ENCODE measurements around the gene HOXC13.

The HOXC13 gene

DNA sequence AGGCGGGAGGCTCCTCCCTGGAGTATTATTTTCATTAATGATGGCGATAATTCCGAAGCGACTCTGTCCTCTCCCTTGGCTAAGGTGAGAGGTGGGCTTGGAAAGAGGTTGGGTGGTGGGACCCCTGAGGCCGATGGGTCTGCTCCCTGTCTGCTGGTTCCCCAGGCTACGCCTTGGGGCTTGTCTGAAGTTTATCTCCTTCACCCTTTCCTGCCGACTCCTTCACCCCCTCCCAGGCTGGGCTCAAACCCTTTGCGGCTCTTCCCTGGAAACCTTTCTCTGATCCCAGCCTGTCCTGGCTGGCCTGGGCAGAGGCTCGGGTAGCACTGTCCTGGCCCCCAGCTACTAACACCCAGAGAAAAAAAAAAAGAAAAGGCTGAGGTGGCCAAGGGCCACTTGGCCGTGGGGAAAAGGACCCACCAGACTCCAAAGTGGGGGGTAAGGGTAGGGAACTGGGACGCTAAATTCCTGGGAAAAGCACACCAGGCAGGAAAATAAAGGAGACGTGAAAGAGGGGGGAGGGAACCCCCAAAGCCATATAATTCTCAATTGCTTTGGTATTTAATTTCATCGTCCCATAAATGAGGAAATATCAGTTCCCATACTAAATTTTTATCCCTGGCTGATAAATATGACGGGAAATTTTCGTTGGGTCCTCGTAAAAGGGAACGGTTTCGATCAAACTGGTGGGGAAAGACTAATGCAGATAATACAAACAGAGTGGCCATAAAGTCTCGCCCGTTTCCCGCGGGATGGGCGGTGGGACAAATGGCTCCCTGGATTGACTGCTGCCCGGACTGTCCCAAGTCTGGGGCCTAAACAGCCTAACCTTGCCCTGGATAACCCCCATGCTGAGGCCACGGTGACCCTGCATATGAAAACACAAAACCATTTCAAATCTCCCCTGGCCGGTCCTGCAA lies 44.3 kb downstream of the HOXC13 start:
- FAIRE-seq = no peak

DNA sequence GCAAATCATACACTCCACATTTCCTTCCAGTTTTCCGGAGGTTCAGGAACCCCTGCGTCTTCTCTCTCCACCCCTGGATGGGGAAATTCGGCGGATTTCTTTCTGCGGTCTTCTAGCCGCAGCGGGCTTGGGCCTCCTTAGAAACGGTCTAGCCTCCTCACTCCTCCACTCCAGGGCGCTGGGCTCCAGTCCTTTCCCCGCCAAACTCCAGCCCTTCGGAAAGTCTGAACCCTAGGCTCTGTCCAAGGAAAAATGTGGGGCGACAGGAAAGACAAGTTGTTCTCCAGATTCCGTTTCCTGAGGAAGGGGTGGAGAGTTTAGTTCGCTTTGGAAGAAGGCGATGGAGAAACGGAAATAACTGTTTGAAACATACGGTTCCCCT lies 44.9 kb downstream of the HOXC13 start:
- FAIRE-seq = no peak

DNA sequence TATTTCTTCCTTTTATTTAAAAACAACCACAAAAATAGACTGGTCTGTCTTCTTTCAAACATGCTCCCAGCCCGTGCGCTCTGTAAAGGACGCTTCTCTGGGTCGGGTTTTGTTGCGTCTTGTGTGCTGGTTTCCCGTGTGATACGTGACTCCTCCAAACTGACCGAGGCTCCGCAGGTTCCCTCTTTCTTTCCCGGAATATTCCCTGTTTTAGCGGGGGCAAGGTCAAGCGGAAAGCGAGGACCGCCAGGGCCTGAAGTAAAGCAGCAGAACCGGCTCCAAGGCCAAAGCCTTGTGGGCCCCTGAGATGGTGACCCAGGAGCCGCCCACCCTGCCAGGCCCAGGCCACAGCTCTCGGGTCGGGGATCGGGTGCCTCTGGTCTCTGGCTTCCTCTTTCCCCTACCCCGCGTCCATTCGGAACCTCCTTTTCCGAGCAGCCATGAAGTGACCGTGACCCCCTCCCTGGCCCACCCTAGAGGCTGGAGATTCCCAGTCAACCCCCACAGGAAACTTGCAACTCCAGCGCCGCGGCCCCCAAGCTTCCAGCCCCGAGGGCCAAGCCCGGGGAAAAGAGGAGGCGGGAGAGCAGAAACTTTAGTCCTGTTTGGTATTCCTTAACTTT lies 45.4 kb downstream of the HOXC13 start:
- no peak for FAIRE-seq

DNA sequence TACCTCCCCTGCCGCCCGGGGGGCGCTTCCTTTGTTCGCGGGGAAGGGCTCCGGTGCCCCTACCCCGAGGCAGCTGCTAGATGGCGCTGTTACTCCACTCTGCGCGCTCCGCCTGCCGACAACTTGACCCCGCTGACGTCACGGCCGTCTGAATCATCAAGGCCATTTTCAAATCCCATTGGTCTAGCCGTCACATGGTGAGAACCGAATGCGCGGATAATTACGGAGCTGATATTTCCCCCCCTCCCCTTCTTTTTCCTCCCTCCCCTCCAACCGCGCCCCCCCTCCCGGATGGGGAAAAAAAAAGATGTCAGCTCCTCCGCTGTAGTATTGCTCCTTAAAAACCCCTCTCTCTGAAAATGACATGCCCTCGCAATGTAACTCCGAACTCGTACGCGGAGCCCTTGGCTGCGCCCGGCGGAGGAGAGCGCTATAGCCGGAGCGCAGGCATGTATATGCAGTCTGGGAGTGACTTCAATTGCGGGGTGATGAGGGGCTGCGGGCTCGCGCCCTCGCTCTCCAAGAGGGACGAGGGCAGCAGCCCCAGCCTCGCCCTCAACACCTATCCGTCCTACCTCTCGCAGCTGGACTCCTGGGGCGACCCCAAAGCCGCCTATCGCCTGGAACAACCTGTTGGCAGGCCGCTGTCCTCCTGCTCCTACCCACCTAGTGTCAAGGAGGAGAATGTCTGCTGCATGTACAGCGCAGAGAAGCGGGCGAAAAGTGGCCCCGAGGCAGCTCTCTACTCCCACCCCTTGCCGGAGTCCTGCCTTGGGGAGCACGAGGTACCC lies 46.5 kb downstream of the HOXC13 start, which contains the start of gene HOXC10:
HOXC10 (plus strand) TSS at position 246 of the 791 bp plus-strand sequence; CDS start at position 360, 114 bp downstream.
- no peak for FAIRE-seq

- no peak for FAIRE-seq
Observed at GRCh38 chr12:53985692-53985993, 47.0 kb downstream of the HOXC13 start.

DNA sequence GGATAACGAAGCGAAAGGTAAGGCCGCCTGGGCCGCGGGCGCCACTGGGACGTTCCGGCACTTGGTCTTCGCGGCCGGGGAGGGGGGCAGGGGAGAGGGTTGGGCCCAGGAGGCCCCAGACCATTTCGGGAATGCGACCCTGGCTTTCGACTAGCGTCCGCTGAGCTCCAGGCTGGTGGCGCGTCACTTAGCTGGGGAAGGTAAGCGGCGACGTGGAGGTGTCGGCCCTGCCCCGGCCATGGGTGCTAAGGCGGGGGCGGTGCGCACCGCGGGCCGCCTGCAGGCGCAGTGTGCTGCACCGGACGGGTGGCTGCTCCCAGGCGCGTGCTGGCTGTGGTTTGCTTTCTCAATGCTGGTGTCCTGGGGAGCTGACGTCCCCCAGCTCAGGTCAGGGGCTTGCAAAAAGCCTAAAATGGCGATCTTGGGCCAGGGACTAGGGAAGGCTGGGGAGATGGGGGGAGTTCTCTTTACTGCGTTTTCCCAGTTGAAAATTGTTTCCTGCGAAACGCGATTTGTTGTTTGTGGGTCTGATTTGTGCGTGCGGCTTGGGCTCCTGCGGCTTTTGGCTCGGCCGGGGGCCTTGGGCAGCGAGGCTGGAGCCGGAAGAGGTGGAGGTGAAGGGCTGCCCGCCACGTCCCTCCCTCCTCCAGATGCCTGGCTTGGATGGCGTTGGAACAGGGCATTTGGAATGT lies 47.5 kb downstream of the HOXC13 start:
- no peak for FAIRE-seq

- no peak for FAIRE-seq
Observed at GRCh38 chr12:53986686-53987483, 48.3 kb downstream of the HOXC13 start.

DNA sequence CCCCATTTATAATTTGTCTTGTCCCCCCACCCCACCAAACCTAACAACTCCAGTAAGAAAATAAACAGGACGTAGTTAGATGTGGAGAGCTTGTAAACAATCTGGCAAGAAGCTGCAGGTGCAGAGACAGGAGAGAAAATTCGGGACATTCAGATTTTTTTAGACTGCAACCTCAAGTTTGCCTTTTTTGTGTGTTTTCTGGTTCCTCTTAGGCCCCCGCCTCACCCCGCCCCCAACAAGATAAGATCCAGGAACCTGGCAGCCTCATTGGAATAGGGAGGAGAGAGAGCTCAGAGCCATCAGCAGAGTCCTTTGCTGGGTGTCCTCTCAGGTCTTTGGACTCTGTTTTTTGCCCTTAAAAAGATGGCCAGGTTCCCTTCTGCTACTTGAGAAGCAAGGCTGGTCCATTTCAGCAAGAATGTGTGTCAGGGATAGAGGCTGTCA lies 49.2 kb downstream of the HOXC13 start:
- no peak for FAIRE-seq

DNA sequence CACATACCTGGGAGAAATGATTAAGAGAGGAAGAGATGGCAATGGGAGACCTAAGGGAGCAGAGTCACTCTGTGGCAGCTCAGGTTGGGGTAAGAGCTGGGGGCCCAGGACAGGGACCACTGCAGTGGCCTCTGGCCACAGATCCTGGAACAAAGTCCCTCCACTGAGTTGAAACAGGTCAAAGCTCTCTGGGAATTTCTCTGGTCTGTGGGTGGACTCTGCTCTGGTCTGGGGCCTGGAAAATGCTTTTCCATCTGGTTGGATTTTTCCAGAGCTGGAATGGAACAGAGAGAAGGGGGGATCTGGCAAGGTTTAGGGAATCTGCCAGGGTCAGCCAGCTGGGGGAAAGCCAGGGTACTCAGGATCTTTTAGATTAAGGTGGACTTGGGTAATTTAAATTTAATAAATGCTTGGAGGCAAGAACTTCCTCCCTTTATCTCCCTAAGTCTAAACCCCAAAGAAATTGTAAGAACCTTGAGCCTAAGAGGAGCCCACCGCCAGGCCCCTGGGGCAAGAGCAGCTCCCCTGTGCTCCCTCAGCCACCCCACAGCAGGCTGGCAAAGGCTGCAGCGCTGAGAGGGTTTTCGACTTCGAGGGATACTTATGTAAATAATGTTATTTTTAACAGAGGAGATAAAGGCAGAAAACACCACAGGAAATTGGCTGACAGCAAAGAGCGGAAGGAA lies 50.1 kb downstream of the HOXC13 start:
- FAIRE-seq = no peak

DNA sequence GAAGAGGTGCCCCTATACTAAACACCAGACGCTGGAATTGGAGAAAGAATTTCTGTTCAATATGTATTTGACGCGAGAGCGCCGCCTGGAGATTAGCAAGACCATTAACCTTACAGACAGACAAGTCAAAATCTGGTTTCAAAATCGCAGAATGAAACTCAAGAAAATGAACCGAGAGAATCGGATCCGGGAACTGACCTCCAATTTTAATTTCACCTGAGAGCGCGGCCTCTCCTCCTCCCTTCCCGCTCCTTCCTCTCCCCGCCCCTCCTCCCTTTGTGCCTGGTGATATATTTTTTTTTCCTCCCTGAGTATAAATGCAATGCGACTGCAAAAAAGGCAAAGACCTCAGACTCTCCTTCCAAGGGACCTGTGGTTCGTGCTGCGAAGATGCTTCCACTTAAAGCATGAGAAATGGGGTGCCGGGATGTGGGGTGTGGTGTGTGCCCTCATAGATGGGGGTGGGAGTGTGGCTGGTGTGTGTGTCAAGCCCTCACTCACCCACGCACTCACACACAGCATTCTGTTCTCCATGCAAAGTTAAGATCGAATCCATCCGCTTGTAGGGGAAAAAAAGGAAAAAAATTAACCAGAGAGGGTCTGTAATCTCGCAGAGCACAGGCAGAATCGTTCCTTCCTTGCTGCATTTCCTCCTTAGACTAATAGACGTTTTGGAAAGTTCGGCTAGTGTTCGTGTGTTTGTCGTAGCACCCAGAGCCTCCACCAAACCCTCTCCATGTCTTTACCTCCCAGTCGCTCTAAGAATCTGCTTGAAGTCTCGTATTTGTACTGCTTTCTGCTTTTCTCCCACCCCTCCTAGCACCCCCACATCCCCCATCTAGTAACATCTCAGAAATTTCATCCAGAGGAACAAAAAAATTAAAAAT lies 50.8 kb downstream of the HOXC13 start:
- FAIRE-seq = no peak

GRCh38 chr12:53990311-53991076 lies 51.9 kb downstream of the HOXC13 start:
- FAIRE-seq = no peak

DNA sequence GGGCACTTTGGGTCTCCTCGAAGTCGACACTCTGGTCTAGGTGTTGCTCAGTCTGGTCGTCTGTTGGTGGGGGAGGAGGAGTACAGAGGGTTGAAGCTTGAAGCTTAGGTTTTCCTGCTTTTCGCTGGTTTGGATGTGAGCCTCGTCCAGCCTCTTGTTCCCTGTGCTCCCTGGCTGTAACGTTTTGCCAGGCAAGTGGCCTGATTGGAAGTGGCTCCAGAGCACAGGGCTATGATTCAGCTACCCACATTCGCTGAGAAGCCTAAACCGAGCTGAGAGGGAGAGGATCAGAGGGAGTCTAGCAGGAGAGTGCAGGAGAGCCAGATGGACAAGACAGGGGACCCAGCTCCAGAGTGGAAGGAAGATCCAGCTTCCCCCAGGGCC lies 52.4 kb downstream of the HOXC13 start:
- FAIRE-seq = no peak

- FAIRE-seq = no peak
Observed at GRCh38 chr12:53992377-53992889, 53.8 kb downstream of the HOXC13 start.

- FAIRE-seq = no peak
Observed at GRCh38 chr12:53993162-53994008, 54.8 kb downstream of the HOXC13 start.

GRCh38 chr12:53994009-53994263 lies 55.3 kb downstream of the HOXC13 start:
- no peak for FAIRE-seq

DNA sequence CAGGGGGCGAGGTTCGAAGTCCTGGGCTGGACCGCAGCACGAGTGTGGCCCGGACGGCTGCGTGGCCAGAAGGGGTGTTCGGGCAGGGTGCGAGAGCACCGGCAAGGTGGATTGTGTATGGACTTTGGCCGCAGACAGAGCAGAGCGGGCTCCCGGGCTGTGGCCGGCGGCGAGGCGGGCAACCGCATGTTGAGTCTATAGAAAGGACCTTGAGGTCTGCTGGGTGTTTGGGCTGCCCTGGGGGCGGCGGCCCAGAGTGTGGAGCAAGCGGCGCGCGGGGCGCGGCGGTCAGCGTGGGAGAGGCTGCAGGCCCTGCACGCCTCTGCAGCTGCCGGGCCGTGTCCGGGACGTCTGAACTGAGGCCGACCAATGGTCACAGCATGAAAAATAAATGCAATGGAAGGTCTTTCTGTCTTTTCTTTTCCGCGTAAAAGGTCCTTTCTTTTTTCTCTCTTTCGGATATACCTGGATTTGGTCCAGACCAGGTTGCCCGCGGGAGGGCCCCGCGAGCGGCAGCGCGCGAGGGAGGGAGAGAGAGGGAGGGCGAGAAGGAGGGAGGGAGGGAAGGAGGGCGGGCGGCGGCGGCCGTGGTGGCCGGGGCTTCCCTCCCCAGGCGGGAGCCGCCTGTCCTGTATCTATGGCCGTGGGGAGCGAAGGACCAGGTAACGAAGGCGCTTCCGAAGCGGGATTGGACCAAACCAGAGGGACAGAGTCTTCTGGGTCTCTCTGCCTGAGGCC lies 55.8 kb downstream of the HOXC13 start:
- no peak for FAIRE-seq

DNA sequence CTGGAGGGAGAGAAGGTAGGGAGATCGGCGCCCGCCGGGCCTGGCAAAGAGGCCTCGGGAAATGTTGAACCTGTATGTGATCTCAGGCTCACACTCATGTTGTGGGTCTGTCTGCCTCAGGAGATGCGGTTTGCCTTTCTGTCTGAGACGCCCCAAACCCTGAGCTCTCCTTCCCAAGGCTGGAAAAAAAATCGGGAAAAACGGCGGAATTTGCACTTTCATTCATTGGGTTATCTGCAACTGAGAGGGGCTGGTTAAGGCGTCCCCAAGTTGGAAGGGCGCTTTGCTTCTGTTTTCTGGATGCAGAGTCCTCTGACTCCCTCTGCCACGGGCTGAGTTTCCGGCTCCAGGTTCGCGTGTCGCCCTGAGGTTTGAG lies 56.4 kb downstream of the HOXC13 start:
- FAIRE-seq = no peak
